Thyroid gland (tissue), 4 donors: Measurements from ENCODE around the gene ZFYVE1.

ENCODE experiments used
- POLR2A ChIP-seq, 2 donors: fragments of 450-650 bp; IDR thresholded peaks; one replicate each; pipeline ENCODE4 v1.6.1; 2017; ENCODE audit warnings: antibody characterized with exemption in 2 of 2, mild to moderate bottlenecking in 2 of 2, moderate library complexity in 1 of 2
- TF ChIP-seq, protein P1 (sequence below), 6 experiments: fragments of 200-600 bp in 3 of 6; fragments of 450-650 bp in 3 of 6; sonication (generic) in 3 of 6; IDR thresholded peaks; one replicate each; pipeline ENCODE4 v1.5.1; 2016 to 2019; ENCODE audit warnings: antibody characterized with exemption in 6 of 6, mild to moderate bottlenecking in 2 of 6, inconsistent platforms in 1 of 6, moderate library complexity in 1 of 6

DNA sequence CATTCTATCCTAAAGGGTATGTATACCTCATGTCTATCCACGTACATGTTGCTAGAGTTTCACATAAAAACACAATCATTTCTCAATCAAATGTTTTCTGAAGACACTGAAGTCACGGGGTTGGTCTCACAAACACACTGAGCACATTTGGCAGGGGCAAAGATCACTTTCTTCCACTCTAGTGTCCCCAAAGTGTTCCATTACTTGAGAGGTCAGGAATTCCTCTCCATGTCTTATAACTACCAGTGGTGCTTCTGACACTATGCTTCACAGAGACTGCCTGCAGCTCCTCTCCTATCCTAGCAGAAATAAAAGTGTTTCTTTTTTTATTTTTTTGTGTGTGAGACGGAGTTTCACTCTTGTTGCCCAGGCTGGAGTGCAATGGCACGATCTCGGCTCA, 19.1 kb downstream of the ZFYVE1 start:
- TF ChIP-seq, protein P1, sequence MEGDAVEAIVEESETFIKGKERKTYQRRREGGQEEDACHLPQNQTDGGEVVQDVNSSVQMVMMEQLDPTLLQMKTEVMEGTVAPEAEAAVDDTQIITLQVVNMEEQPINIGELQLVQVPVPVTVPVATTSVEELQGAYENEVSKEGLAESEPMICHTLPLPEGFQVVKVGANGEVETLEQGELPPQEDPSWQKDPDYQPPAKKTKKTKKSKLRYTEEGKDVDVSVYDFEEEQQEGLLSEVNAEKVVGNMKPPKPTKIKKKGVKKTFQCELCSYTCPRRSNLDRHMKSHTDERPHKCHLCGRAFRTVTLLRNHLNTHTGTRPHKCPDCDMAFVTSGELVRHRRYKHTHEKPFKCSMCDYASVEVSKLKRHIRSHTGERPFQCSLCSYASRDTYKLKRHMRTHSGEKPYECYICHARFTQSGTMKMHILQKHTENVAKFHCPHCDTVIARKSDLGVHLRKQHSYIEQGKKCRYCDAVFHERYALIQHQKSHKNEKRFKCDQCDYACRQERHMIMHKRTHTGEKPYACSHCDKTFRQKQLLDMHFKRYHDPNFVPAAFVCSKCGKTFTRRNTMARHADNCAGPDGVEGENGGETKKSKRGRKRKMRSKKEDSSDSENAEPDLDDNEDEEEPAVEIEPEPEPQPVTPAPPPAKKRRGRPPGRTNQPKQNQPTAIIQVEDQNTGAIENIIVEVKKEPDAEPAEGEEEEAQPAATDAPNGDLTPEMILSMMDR (IDR thresholded peaks at IDR 0.05) = no peak
- peak in 1 of 2 donors; percentile 60 for TF ChIP-seq POLR2A (IDR thresholded peaks at IDR 0.05)
